Endothelial cell of umbilical vein (primary cell): ENCODE data around the gene ZNF804A.

Experiments
- CTCF ChIP-seq, 2 donors: IDR thresholded peaks; 1 replicate in 1 of 2; 2 replicates in 1 of 2; pipeline ENCODE4 v1.5.1; 2011; ENCODE audit warnings: low read length in 2 of 2, mild to moderate bottlenecking in 2 of 2, moderate library complexity in 2 of 2, control low read depth in 1 of 2, inconsistent platforms in 1 of 2, low read depth in 1 of 2; ENCODE audit not compliant: insufficient read depth in 1 of 2; ENCODE audit errors: extremely low read depth in 1 of 2
- MAX ChIP-seq: IDR thresholded peaks from 2 replicates; pipeline ENCODE4 v1.6.1; 2011; ENCODE audit not compliant: insufficient read depth, insufficient read length

- TF ChIP-seq CTCF (IDR thresholded peaks at IDR 0.05; ENCODE audit: extremely low read depth in 1 of 2, insufficient read depth in 1 of 2, low read depth in 1 of 2, low read length in 2 of 2) = no peak
- TF ChIP-seq MAX = no peak
Observed at GRCh38 chr2:184945824-184946223, 347.5 kb downstream of the ZNF804A start.
